Measurements from ENCODE around the gene GK.

GK gene

GRCh38 chrX:30690330-30690729, 37.1 kb downstream of the GK start:
- DNase-seq (ENCODE audit: low spot score): no peak
- TF ChIP-seq CTCF (IDR thresholded peaks at IDR 0.05; ENCODE audit: borderline replicate concordance, control extremely low read depth, extremely low read depth, insufficient read depth, missing control alignments): no peak
- in situ Hi-C loops (cut with MboI; ENCODE audit: low sequenced_read_pairs, unreplicated experiment): no loop called here

GRCh38 chrX:30693999-30694650, 40.9 kb downstream of the GK start:
- in situ Hi-C loops (cut with MboI; ENCODE audit: low sequenced_read_pairs, unreplicated experiment): no loop called here
- DNase-seq (ENCODE audit: low spot score): no peak
- no peak for TF ChIP-seq CTCF (IDR thresholded peaks at IDR 0.05; ENCODE audit: borderline replicate concordance, control extremely low read depth, extremely low read depth, insufficient read depth, missing control alignments)

- no peak for TF ChIP-seq CTCF (IDR thresholded peaks at IDR 0.05; ENCODE audit: borderline replicate concordance, control extremely low read depth, extremely low read depth, insufficient read depth, missing control alignments)
- no peak for DNase-seq (ENCODE audit: low spot score)
- in situ Hi-C loops (cut with MboI; ENCODE audit: low sequenced_read_pairs, unreplicated experiment): no loop called here
These were observed 49.5 kb downstream of the GK start for GRCh38 chrX:30702736-30703135.

GRCh38 chrX:30706216-30706775, 53.1 kb downstream of the GK start:
- TF ChIP-seq CTCF (IDR thresholded peaks at IDR 0.05; ENCODE audit: borderline replicate concordance, control extremely low read depth, extremely low read depth, insufficient read depth, missing control alignments): no peak
- in situ Hi-C loops (cut with MboI; ENCODE audit: low sequenced_read_pairs, unreplicated experiment): no loop called here
- DNase-seq (ENCODE audit: low spot score): no peak

- no peak for DNase-seq (ENCODE audit: low spot score)
- in situ Hi-C loops (cut with MboI; ENCODE audit: low sequenced_read_pairs, unreplicated experiment): loop anchor here (10.0 kb wide), 1 partner anchor 137 kb away; the partner anchor contains the start of gene TASL
- no peak for TF ChIP-seq CTCF (IDR thresholded peaks at IDR 0.05; ENCODE audit: borderline replicate concordance, control extremely low read depth, extremely low read depth, insufficient read depth, missing control alignments)
These were observed 59.0 kb downstream of the GK start for GRCh38 chrX:30712214-30712613.

GRCh38 chrX:30713061-30713525, 59.9 kb downstream of the GK start:
- peak; percentile 35 for TF ChIP-seq CTCF (IDR thresholded peaks at IDR 0.05; ENCODE audit: borderline replicate concordance, control extremely low read depth, extremely low read depth, insufficient read depth, missing control alignments)
- in situ Hi-C loops (cut with MboI; ENCODE audit: low sequenced_read_pairs, unreplicated experiment): loop anchor here (10.0 kb wide), 1 partner anchor 138 kb away; the partner anchor contains the start of gene TASL
- DNase-seq (ENCODE audit: low spot score): peak; percentile 71

All from GM13976 (cell line).